Thoracic aorta (tissue), 2 donors: ENCODE results near the gene MPHOSPH9. TPM values are rescaled to one million over a fixed set of nuclear protein-coding genes. Genes with fewer than 3 reads are reported as not detected.

Experiments
- ATAC-seq: fragments of 150-250 bp; one replicate; pipeline ENCODE4 v1.8.0; 2017; ENCODE audit warnings: low read depth; ENCODE audit not compliant: insufficient number of reproducible peaks, low FRiP score
- DNase-seq: peaks from one replicate; pipeline ENCODE4 v3.0.0-alpha.2; 2020; ENCODE audit warnings: low spot score
- H3K27ac ChIP-seq, 2 donors: fragments of 200-600 bp; sonication (generic); 1 replicate in 1 of 2; 2 replicates in 1 of 2; pipeline ENCODE4 v1.5.1; 2016; ENCODE audit warnings: mild to moderate bottlenecking in 2 of 2, moderate library complexity in 2 of 2
- H3K27me3 ChIP-seq: fragments of 200-600 bp; sonication (generic); replicated peaks from 2 replicates; pipeline ENCODE4 v1.6.0; 2016; ENCODE audit warnings: mild to moderate bottlenecking; ENCODE audit not compliant: insufficient read depth
- H3K36me3 ChIP-seq: fragments of 200-600 bp; sonication (generic); one replicate; pipeline ENCODE4 v1.5.1; 2016
- H3K4me1 ChIP-seq, 2 donors: fragments of 200-600 bp; sonication (generic); 1 replicate in 1 of 2; 2 replicates in 1 of 2; pipeline versions ENCODE4 v1.5.1 to v1.6.0; 2016; ENCODE audit warnings: low read depth in 2 of 2, mild to moderate bottlenecking in 1 of 2; ENCODE audit not compliant: control insufficient read depth in 1 of 2
- H3K4me3 ChIP-seq: fragments of 200-600 bp; sonication (generic); 2 replicates; pipeline ENCODE4 v1.5.1; 2016; ENCODE audit warnings: mild to moderate bottlenecking
- H3K9me3 ChIP-seq: fragments of 200-600 bp; sonication (generic); 2 replicates; pipeline ENCODE4 v1.5.1; 2016
- CTCF ChIP-seq: fragments of 200-600 bp; sonication (generic); IDR thresholded peaks from one replicate; pipeline ENCODE4 v1.5.1; 2019; ENCODE audit warnings: antibody characterized with exemption
- total RNA-seq, 2 donors: library from RNA; depleted of rRNA; stranded (reverse); fragments of >200 nt; gene quantifications; one replicate each; pipeline versions ENCODE4 v1.1.0 to v1.2.3, GENCODE V29; 2016

MPHOSPH9 gene
- total RNA-seq, result 10 to 100 TPM in 1 of 2 donors, 1 to 10 TPM in 1; 7.6 to 44.0 TPM

GRCh38 chr12:123232807-123233504, at the start of gene MPHOSPH9, which contains the start of gene MTRFR:
Gene MPHOSPH9 (minus strand): TSS chr12:123233141. CDS start chr12:123230364, 2,777 bp downstream.
Gene MTRFR (plus strand): TSS chr12:123233436. CDS start chr12:123253675, 20,239 bp downstream.
- Histone ChIP-seq H3K4me1 (peaks cover 16 to 33% of the 10 kb centered on the region in 2 donors), H3K27ac (peak within 1 kb of the TSS; percentile 85 to 87), H3K9me3 (no peaks in the 10 kb centered on the region), H3K36me3 (no peaks in the 10 kb centered on the region), H3K27me3 (no peaks in the 10 kb centered on the region), H3K4me3 (peak within 1 kb of the TSS; percentile 93)
- TF ChIP-seq CTCF, result no peak
- ATAC-seq (peak; percentile 95), DNase-seq (peak; percentile 98)

GRCh38 chr12:123282111-123282510, 49.2 kb upstream of the MPHOSPH9 start:
- no peak for TF ChIP-seq CTCF
- Histone ChIP-seq H3K4me1 (no peaks in the 10 kb centered on the region), H3K4me3 (no peak overlapping the region), H3K36me3 (no peaks in the 10 kb centered on the region), H3K9me3 (no peaks in the 10 kb centered on the region), H3K27me3 (no peaks in the 10 kb centered on the region), H3K27ac (no peak overlapping the region)
- no peak for ATAC-seq
- DNase-seq, result no peak

GRCh38 chr12:123280971-123281370, 48.0 kb upstream of the MPHOSPH9 start:
- DNase-seq, result no peak
- no peak for ATAC-seq
- no peak overlapping the region for H3K27ac ChIP-seq

GRCh38 chr12:123278101-123278627, 45.2 kb upstream of the MPHOSPH9 start:
- Histone ChIP-seq H3K4me1 (no peaks in the 10 kb centered on the region), H3K27me3 (no peaks in the 10 kb centered on the region), H3K36me3 (no peaks in the 10 kb centered on the region), H3K27ac (no peak overlapping the region), H3K4me3 (no peak overlapping the region), H3K9me3 (no peaks in the 10 kb centered on the region)
- ATAC-seq, result no peak
- no peak for TF ChIP-seq CTCF
- DNase-seq, result no peak

More at GRCh38 chr12:123280971-123281370, 48.0 kb upstream of the MPHOSPH9 start:
- H3K4me3 ChIP-seq, result no peak overlapping the region
- no peaks in the 10 kb centered on the region for H3K27me3 ChIP-seq
- no peaks in the 10 kb centered on the region for H3K9me3 ChIP-seq
- no peak for TF ChIP-seq CTCF
- no peaks in the 10 kb centered on the region for H3K36me3 ChIP-seq
- no peaks in the 10 kb centered on the region for H3K4me1 ChIP-seq

GRCh38 chr12:123273166-123273565, 40.2 kb upstream of the MPHOSPH9 start:
- no peak for DNase-seq
- H3K36me3 ChIP-seq, result no peaks in the 10 kb centered on the region
- H3K4me1 ChIP-seq, result peaks cover 9 to 32% of the 10 kb centered on the region in 2 donors
- no peak overlapping the region for H3K4me3 ChIP-seq
- no peaks in the 10 kb centered on the region for H3K9me3 ChIP-seq
- ATAC-seq, result no peak
- H3K27me3 ChIP-seq, result no peaks in the 10 kb centered on the region
- no peak for TF ChIP-seq CTCF
- no peak overlapping the region for H3K27ac ChIP-seq
